Panc1 (cell line): ENCODE results near the gene CASP12.

Source experiments
- POLR2AphosphoS5 ChIP-seq: IDR thresholded peaks from 2 replicates; pipeline ENCODE4 v1.6.1; 2012; ENCODE audit warnings: mild to moderate bottlenecking, low read depth, low read length, moderate library complexity
- SIN3A ChIP-seq: IDR thresholded peaks from 2 replicates; pipeline ENCODE4 v1.6.1; 2012; ENCODE audit warnings: low read depth, mild to moderate bottlenecking, low read length, moderate library complexity, borderline replicate concordance; ENCODE audit not compliant: insufficient read depth
- TCF7L2 ChIP-seq: IDR thresholded peaks from 2 replicates; pipeline ENCODE4 v1.6.1; 2011; ENCODE audit warnings: mild to moderate bottlenecking, low read depth, low read length, inconsistent platforms
- TF ChIP-seq, protein P1 (sequence below): fragments of 450-650 bp; IDR thresholded peaks from 2 replicates; pipeline ENCODE4 v1.5.1; 2017; ENCODE audit warnings: mild to moderate bottlenecking

DNA sequence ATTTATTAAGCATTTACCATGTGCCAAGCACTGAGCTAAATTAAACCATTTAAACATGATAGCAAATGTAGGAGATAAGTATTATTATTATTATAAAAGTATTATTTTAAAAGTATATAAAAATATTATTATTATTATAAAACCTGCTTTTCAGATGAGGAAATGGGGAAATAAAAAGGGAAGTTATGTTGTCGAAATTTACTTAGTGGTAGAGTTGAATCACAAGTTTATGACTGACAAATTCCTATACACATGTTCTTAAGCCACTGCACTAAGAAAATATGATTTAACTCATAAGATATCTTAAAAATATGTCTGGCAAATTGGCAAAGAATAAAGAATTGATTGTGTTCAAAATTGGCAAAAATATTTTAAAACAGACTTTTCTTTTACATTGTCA, 53.8 kb downstream of the CASP12 start:
- TF ChIP-seq, protein P1, sequence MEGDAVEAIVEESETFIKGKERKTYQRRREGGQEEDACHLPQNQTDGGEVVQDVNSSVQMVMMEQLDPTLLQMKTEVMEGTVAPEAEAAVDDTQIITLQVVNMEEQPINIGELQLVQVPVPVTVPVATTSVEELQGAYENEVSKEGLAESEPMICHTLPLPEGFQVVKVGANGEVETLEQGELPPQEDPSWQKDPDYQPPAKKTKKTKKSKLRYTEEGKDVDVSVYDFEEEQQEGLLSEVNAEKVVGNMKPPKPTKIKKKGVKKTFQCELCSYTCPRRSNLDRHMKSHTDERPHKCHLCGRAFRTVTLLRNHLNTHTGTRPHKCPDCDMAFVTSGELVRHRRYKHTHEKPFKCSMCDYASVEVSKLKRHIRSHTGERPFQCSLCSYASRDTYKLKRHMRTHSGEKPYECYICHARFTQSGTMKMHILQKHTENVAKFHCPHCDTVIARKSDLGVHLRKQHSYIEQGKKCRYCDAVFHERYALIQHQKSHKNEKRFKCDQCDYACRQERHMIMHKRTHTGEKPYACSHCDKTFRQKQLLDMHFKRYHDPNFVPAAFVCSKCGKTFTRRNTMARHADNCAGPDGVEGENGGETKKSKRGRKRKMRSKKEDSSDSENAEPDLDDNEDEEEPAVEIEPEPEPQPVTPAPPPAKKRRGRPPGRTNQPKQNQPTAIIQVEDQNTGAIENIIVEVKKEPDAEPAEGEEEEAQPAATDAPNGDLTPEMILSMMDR: no peak
- no peak for TF ChIP-seq POLR2AphosphoS5
- no peak for TF ChIP-seq SIN3A
- no peak for TF ChIP-seq TCF7L2
